IMR-90 (cell line): ENCODE data around the gene GTF2H3.

Experiments
- CEBPB ChIP-seq: IDR thresholded peaks from 2 replicates; pipeline ENCODE4 v1.6.1; 2012; ENCODE audit warnings: low read depth, low read length, improper control_type of control experiment
- CTCF ChIP-seq: conservative IDR thresholded peaks from 2 replicates; pipeline ENCODE4 v1.5.1; 2012; ENCODE audit warnings: mild to moderate bottlenecking, low read depth, low read length, improper control_type of control experiment
- FOS ChIP-seq: fragments of 150-350 bp; IDR thresholded peaks from 2 replicates; pipeline ENCODE4 v1.6.1; 2016; ENCODE audit warnings: low read depth, low read length
- MXI1 ChIP-seq: IDR thresholded peaks from 2 replicates; pipeline ENCODE4 v1.6.1; 2012; ENCODE audit warnings: low read depth, mild to moderate bottlenecking, low read length, moderate library complexity, borderline replicate concordance
- POLR2A ChIP-seq: IDR thresholded peaks from 2 replicates; pipeline ENCODE4 v1.6.1; 2012; ENCODE audit warnings: mild to moderate bottlenecking, low read depth, low read length
- RCOR1 ChIP-seq: IDR thresholded peaks from 2 replicates; pipeline ENCODE4 v1.6.1; 2012; ENCODE audit warnings: mild to moderate bottlenecking, low read length, improper control_type of control experiment; ENCODE audit not compliant: insufficient replicate concordance
- SMC3 ChIP-seq: fragments of 150-350 bp; IDR thresholded peaks from 2 replicates; pipeline ENCODE4 v1.6.1; 2016; ENCODE audit warnings: low read depth, mild to moderate bottlenecking, antibody characterized with exemption, low read length, moderate library complexity
- USF2 ChIP-seq: fragments of 150-350 bp; IDR thresholded peaks from 2 replicates; pipeline ENCODE4 v1.6.1; 2017; ENCODE audit warnings: mild to moderate bottlenecking, antibody characterized with exemption, low read length, low read depth

GRCh38 chr12:123643911-123644310 lies 10.3 kb downstream of the GTF2H3 start:
- TF ChIP-seq FOS (no peak), RCOR1 (no peak), CTCF (no peak), USF2 (no peak), SMC3 (no peak), CEBPB (no peak), MXI1 (no peak), POLR2A (no peak)
